SK-N-SH (cell line): Measurements from ENCODE around the gene AACS. TPM values are rescaled to one million over a fixed set of nuclear protein-coding genes. Genes with fewer than 3 reads are reported as not detected.

Source experiments
- CTCF ChIA-PET: fragments of 300-600, 350-600 bp; formaldehyde crosslinking; extraction: SDS; loops from one replicate; lab custom pipeline; 2021; lab: Yijun Ruan, JAX
- POLR2A ChIA-PET: fragments of 350-600 bp; sonication (Branson Sonifier 250); formaldehyde crosslinking; extraction: SDS; loops from one replicate; lab custom pipeline; 2020; ENCODE audit warnings: antibody characterized with exemption, inconsistent platforms; lab: Yijun Ruan, JAX
- DNase-seq: peaks from one replicate; pipeline ENCODE4 v3.0.0; 2012
- H2AFZ ChIP-seq: fragments of 200-600 bp; sonication (generic); 2 replicates; pipeline ENCODE4 v1.8.1; 2016; ENCODE audit warnings: antibody characterized with exemption, mild to moderate bottlenecking, low read depth
- H3F3A ChIP-seq: fragments of 200-600 bp; sonication (generic); replicated peaks from 2 replicates; pipeline ENCODE3; 2016; ENCODE audit warnings: antibody characterized with exemption, mild to moderate bottlenecking; ENCODE audit not compliant: insufficient read depth
- H3K27ac ChIP-seq, 2 experiments: fragments of 200-500 bp in 1 of 2; fragments of 200-600 bp in 1 of 2; sonication (Bioruptor generic) in 1 of 2; sonication (generic), shearing (Covaris generic) in 1 of 2; 2 replicates each; pipeline versions ENCODE4 v1.5.1 to v1.6.1; 2014 to 2016; ENCODE audit warnings: low read depth in 2 of 2, inconsistent platforms in 1 of 2, low read length in 1 of 2, mild to moderate bottlenecking in 1 of 2, mixed read lengths in 1 of 2
- H3K27me3 ChIP-seq: fragments of 200-600 bp; sonication (generic), shearing (Covaris generic); 2 replicates; pipeline ENCODE4 v1.6.1; 2016; ENCODE audit warnings: mixed run types; ENCODE audit not compliant: insufficient read depth
- H3K36me3 ChIP-seq, 2 experiments: fragments of 200-500 bp in 1 of 2; fragments of 200-600 bp in 1 of 2; sonication (Bioruptor generic) in 1 of 2; sonication (generic) in 1 of 2; replicated peaks in 1 of 2; 2 replicates each; pipeline versions ENCODE3 to v1.5.1; 2014 to 2016; ENCODE audit warnings: low read length in 1 of 2, mild to moderate bottlenecking in 1 of 2; ENCODE audit not compliant: insufficient read depth in 2 of 2, control insufficient read depth in 1 of 2
- H3K4me1 ChIP-seq, 2 experiments: fragments of 200-500 bp in 1 of 2; fragments of 200-600 bp in 1 of 2; sonication (Bioruptor generic) in 1 of 2; sonication (generic), shearing (Covaris generic) in 1 of 2; 2 replicates each; pipeline versions ENCODE4 v1.5.1 to v1.6.1; 2014 to 2016; ENCODE audit warnings: low read depth in 1 of 2, low read length in 1 of 2, mixed run types in 1 of 2; ENCODE audit not compliant: insufficient read depth in 2 of 2, control insufficient read depth in 1 of 2
- H3K4me2 ChIP-seq: fragments of 200-600 bp; sonication (generic), shearing (Covaris generic); 2 replicates; pipeline ENCODE4 v1.6.1; 2017; ENCODE audit warnings: mixed run types
- H3K4me3 ChIP-seq, 2 experiments: fragments of 200-500 bp in 1 of 2; fragments of 200-600 bp in 1 of 2; sonication (Bioruptor generic) in 1 of 2; sonication (generic), shearing (Covaris generic) in 1 of 2; 2 replicates each; pipeline versions ENCODE4 v1.5.1 to v1.8.1; 2014 to 2016; ENCODE audit warnings: low read depth in 2 of 2, inconsistent platforms in 1 of 2, low read length in 1 of 2, mild to moderate bottlenecking in 1 of 2, mixed read lengths in 1 of 2, moderate library complexity in 1 of 2
- H3K79me2 ChIP-seq: fragments of 200-600 bp; sonication (generic); 2 replicates; pipeline ENCODE4 v1.8.1; 2017; ENCODE audit warnings: mild to moderate bottlenecking; ENCODE audit not compliant: insufficient read depth
- H3K9ac ChIP-seq: fragments of 200-600 bp; sonication (generic); 2 replicates; pipeline ENCODE4 v1.6.1; 2017; ENCODE audit warnings: mixed run types
- H3K9me2 ChIP-seq: fragments of 200-600 bp; sonication (generic); 2 replicates; pipeline ENCODE4 v1.6.1; 2017; ENCODE audit warnings: mixed run types
- H3K9me3 ChIP-seq: fragments of 200-600 bp; sonication (generic); 2 replicates; pipeline ENCODE4 v1.6.1; 2017; ENCODE audit warnings: mixed run types, mild to moderate bottlenecking, moderate library complexity
- H4K20me1 ChIP-seq: fragments of 200-600 bp; sonication (generic); 2 replicates; pipeline ENCODE4 v1.6.1; 2017; ENCODE audit warnings: mild to moderate bottlenecking, mixed run types; ENCODE audit not compliant: insufficient read depth
- CHD2 ChIP-seq: fragments of 150-350 bp; IDR thresholded peaks from 2 replicates; pipeline ENCODE4 v1.6.1; 2018; ENCODE audit warnings: low read length; ENCODE audit not compliant: partially characterized antibody
- CTCF ChIP-seq: fragments of 200-600 bp; sonication (generic); IDR thresholded peaks from 2 replicates; pipeline ENCODE4 v1.6.1; 2017; ENCODE audit warnings: antibody characterized with exemption, mild to moderate bottlenecking, moderate library complexity
- FOXM1 ChIP-seq: IDR thresholded peaks from 2 replicates; pipeline ENCODE4 v1.4.0; 2012; ENCODE audit warnings: low read depth, mild to moderate bottlenecking
- JUND ChIP-seq: IDR thresholded peaks from 2 replicates; pipeline ENCODE4 v1.4.0; 2012
- MXI1 ChIP-seq: IDR thresholded peaks from 2 replicates; pipeline ENCODE4 v1.6.1; 2012; ENCODE audit warnings: mild to moderate bottlenecking, low read depth, low read length, improper control_type of control experiment
- NFIC ChIP-seq: IDR thresholded peaks from 2 replicates; pipeline ENCODE4 v1.4.0; 2012; ENCODE audit warnings: borderline replicate concordance
- PBX3 ChIP-seq: IDR thresholded peaks from 2 replicates; pipeline ENCODE4; 2012
- RFX5 ChIP-seq: IDR thresholded peaks from 2 replicates; pipeline ENCODE4 v1.6.1; 2012; ENCODE audit warnings: mild to moderate bottlenecking, improper control_type of control experiment, low read length
- SIN3A ChIP-seq: IDR thresholded peaks from 2 replicates; pipeline ENCODE4 v1.6.1; 2012; ENCODE audit warnings: low read depth, mild to moderate bottlenecking, low read length, moderate library complexity, borderline replicate concordance
- SMC3 ChIP-seq: IDR thresholded peaks from 2 replicates; pipeline ENCODE4 v1.6.1; 2012; ENCODE audit warnings: low read depth, low read length, improper control_type of control experiment
- TCF12 ChIP-seq: IDR thresholded peaks from 2 replicates; pipeline ENCODE4 v1.4.0; 2012
- YY1 ChIP-seq: IDR thresholded peaks from 2 replicates; pipeline ENCODE4 v1.4.0; 2012; ENCODE audit warnings: low read depth, mild to moderate bottlenecking
- WGBS: methylation state at CpG from one replicate; pipeline ENCODE4 v1.1.6; 2017; ENCODE audit warnings: low lambda C conversion rate; 5-methylcytosine and 5-hydroxymethylcytosine counted together
- polyA plus RNA-seq, 3 experiments: library from polyadenylated mRNA; depleted of rRNA; stranded (reverse); fragments of >200 nt; gene quantifications; 2 replicates each; pipeline ENCODE4 v1.2.3, GENCODE V29; 2012

Gene AACS
- polyA plus RNA-seq, 1 of the 3 experiments (the other 2 are of a cell fraction) = 17.3 TPM

- H3F3A ChIP-seq = no peaks in the 10 kb centered on the region
- ChIA-PET CTCF (interaction anchor here (0.9 kb wide), 1 partner anchor 22 kb away, joined by 5 read pairs; no protein-coding TSS in a partner anchor), POLR2A (no interaction called here)
- H3K9ac ChIP-seq = no peak overlapping the region
- no peaks in the 10 kb centered on the region for H3K9me2 ChIP-seq
- no peaks in the 10 kb centered on the region for H3K36me3 ChIP-seq
- TF ChIP-seq YY1 = no peak
- TF ChIP-seq CTCF = no peak
- no peak for TF ChIP-seq PBX3
- no peak for TF ChIP-seq MXI1
- TF ChIP-seq NFIC = no peak
- no peak for TF ChIP-seq RFX5
- TF ChIP-seq CHD2 = no peak
- TF ChIP-seq SMC3 = no peak
- TF ChIP-seq SIN3A = no peak
- TF ChIP-seq TCF12 = no peak
- no peak for TF ChIP-seq FOXM1
- TF ChIP-seq JUND = no peak
- H4K20me1 ChIP-seq = no peaks in the 10 kb centered on the region
- H2AFZ ChIP-seq = no peak overlapping the region
- DNase-seq = no peak
- H3K4me1 ChIP-seq = no peaks in the 10 kb centered on the region
- H3K4me3 ChIP-seq = no peak overlapping the region
- no peak overlapping the region for H3K27ac ChIP-seq
- H3K27me3 ChIP-seq = no peaks in the 10 kb centered on the region
- no peaks in the 10 kb centered on the region for H3K9me3 ChIP-seq
- no peak overlapping the region for H3K4me2 ChIP-seq
- H3K79me2 ChIP-seq = no peaks in the 10 kb centered on the region
- WGBS = 54% methylated on average over 9 of the region's 9 CpGs
These were observed 95.2 kb downstream of the AACS start for GRCh38 chr12:125160281-125160955.

GRCh38 chr12:125161712-125162022, 96.4 kb downstream of the AACS start:
- Histone ChIP-seq H3K9me2 (no peaks in the 10 kb centered on the region), H3K27me3 (no peaks in the 10 kb centered on the region)
- CTCF ChIA-PET = interaction anchor here (1.2 to 1.5 kb wide), 2 partner anchors 11 to 22 kb away, joined by 3 to 5 read pairs; no protein-coding TSS in a partner anchor

More at GRCh38 chr12:125161712-125162022, 96.4 kb downstream of the AACS start:
- H3K36me3 ChIP-seq = no peaks in the 10 kb centered on the region
- no peak overlapping the region for H3K9ac ChIP-seq
- no peak overlapping the region for H3K27ac ChIP-seq
- POLR2A ChIA-PET = no interaction called here
- no peak overlapping the region for H2AFZ ChIP-seq
- no peaks in the 10 kb centered on the region for H4K20me1 ChIP-seq
- H3K9me3 ChIP-seq = no peaks in the 10 kb centered on the region
- no peak overlapping the region for H3K4me2 ChIP-seq
- no peaks in the 10 kb centered on the region for H3K4me1 ChIP-seq
- no peaks in the 10 kb centered on the region for H3F3A ChIP-seq
- no peak for TF ChIP-seq NFIC
- H3K4me3 ChIP-seq = no peak overlapping the region
- H3K79me2 ChIP-seq = no peaks in the 10 kb centered on the region
- WGBS = 26% methylated on average over 2 of the region's 2 CpGs
- DNase-seq = no peak
